ENCODE results near the gene RAD50.

DNA sequence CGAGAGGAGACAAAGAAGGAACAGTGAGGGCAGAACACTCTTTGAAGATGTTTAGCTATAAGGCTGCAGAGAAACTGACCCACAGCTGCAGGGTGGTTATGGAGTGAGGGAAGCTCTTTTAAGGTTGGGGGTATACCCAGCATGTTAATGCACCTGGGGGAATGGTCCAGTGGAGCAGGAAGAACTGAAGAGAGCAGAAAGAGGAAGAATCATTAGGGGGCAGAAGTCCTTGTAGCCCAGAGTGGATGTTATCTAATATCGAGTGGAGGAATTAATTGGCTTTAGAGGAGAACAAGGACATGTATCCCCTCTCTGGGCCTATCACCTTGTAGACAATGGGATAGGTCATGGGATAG, 124.7 kb downstream of the RAD50 start:
- TF ChIP-seq, protein P1, sequence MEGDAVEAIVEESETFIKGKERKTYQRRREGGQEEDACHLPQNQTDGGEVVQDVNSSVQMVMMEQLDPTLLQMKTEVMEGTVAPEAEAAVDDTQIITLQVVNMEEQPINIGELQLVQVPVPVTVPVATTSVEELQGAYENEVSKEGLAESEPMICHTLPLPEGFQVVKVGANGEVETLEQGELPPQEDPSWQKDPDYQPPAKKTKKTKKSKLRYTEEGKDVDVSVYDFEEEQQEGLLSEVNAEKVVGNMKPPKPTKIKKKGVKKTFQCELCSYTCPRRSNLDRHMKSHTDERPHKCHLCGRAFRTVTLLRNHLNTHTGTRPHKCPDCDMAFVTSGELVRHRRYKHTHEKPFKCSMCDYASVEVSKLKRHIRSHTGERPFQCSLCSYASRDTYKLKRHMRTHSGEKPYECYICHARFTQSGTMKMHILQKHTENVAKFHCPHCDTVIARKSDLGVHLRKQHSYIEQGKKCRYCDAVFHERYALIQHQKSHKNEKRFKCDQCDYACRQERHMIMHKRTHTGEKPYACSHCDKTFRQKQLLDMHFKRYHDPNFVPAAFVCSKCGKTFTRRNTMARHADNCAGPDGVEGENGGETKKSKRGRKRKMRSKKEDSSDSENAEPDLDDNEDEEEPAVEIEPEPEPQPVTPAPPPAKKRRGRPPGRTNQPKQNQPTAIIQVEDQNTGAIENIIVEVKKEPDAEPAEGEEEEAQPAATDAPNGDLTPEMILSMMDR (conservative IDR thresholded peaks at IDR 0.05 in 1 of 2, IDR thresholded peaks at IDR 0.05 in 1 of 2; ENCODE audit: low read depth in 1 of 2, low read length in 2 of 2) = no peak
- no peak for TF ChIP-seq EZH2 (IDR thresholded peaks at IDR 0.05; ENCODE audit: low read length, missing control alignments)

Measured in fibroblast of lung (primary cell).